GM21515 (cell line): ENCODE results near the gene MAB21L4.

Experiments
- ATAC-seq: cut with Tn5 transposase; IDR thresholded peaks from one replicate; pipeline ENCODE4 v1.9.1; 2021; ENCODE audit not compliant: unreplicated experiment

The MAB21L4 gene

GRCh38 chr2:240925568-240926515 lies 29.9 kb upstream of the MAB21L4 start:
- ATAC-seq: no peak

DNA sequence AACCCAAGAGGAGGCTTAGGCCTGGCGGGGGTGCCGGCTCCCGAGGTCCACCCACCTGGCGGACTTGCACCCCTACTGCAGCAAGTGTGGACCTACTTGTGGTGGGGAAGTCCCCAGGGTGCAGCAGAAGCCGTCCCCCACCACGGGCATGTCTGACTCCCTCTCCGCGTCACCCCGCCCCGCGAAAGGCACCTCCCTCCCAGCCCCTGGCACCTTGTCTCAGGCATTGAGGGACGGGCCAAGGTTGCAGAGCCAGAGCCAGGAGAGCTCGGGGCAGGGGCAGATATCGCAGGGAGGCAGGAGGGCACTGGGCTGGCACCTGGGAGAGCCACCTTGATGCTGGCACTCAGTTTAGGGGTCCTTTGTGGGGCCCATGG lies 29.2 kb upstream of the MAB21L4 start:
- ATAC-seq: no peak

DNA sequence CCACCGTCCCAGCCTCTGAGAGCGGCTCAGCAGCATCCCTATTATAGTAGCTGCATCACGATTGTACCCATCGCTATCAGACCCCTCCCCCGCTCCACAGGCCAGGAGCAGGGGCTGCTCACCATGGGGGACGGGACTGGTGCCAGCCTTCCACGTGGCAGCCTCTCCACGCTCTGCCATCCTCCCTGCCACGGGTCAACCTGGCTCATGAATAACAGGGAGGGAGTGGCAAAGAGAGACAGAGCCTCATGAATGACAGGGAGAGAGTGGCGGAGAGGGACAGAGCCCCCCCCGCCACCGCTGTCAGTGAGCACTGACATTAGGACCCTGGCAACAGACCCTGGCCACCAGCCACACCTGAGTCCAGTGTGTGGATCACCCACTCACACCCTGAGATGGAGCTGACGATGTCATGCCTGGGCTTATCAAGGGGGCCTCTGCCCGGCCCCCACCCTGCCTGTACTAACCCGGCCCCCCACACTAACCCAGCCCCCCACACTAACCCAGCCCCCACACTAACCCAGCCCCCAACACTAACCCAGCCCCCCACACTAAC lies 27.1 kb upstream of the MAB21L4 start:
- ATAC-seq: no peak

DNA sequence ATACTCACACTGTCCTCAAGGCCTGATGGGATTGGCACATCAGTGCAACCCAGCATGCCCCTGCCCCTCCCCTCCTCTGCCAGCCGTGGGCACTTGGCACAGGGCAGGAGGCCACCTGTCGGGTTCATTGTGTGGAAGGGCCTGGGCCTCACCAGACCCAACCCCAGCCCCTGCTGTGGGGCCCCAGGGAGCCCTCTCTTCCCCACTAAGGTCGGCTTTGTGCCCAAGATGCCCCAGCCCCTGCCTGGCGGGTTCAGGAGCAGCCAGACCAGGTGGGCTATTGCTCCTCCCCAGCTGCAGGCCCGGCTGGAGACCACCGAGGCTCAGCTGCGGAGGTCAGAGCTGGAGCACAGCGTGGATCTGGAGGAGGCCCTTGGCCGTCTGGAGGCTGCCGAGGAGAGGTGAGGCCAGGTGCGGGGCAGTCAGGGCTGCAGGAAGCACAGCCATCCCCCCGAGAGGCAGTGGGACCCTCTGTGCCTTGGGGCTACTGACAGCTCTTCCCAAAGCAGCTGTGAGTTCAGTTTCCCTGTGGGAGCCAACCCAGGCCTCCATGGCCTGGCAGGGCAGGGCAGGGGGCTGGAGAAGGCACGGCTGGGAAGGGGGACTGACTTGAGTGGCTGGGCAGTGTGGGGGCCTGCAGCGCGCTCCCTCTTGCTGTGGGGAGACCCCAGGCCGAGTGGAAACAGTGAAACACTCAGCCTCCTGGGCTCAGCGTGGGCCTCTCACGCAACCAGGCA lies 26.5 kb upstream of the MAB21L4 start:
- no peak for ATAC-seq

DNA sequence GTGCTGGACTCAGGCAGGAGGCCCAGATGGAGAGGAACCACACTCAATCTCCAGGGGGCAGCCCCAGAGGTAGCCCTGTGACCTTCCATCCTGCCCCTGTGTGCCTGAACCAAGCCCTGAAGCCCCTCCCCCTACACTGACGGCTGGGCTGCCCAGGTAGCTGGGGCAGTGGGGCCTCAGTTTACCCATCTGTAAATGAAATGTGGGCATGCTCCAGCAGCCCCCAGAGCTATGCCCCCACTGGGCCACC lies 26.0 kb upstream of the MAB21L4 start:
- ATAC-seq: no peak

DNA sequence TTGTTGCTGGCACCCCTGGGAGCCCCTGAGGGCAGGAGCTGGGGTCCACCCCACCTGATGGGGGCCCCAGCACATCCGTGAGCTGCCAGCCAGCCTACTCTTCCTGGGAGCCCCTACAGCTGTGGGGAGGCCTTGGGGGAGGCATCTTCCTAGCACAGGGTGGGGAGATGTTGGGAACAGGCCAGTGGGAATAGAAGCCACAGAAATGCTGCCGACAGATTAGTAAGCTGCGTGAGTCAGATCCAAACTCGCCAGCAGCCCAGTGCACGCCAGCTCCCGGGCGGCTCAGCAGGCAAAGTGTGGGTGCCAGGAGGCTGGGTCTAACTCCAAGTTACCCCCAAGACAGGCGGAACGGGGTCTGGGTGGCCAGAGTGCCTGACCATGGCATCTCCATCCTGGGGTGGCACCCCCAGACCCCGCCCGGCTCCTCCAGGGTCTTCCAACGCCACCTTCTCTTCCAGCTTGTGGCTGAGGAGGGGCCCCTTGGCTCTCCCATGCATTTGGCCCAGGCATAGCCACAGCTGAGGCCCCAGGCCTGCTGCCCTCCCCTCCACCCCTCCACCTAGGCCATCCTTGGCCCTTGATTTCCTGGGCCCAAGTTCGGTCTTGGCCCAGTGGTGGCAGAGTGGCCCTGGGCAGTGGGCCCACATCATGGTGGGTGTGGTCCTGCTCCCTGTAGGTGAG lies 25.5 kb upstream of the MAB21L4 start:
- ATAC-seq: no peak

GRCh38 chr2:240920783-240921231 lies 24.9 kb upstream of the MAB21L4 start:
- ATAC-seq: no peak

- ATAC-seq: no peak
These were observed 24.1 kb upstream of the MAB21L4 start for GRCh38 chr2:240919786-240920782.

DNA sequence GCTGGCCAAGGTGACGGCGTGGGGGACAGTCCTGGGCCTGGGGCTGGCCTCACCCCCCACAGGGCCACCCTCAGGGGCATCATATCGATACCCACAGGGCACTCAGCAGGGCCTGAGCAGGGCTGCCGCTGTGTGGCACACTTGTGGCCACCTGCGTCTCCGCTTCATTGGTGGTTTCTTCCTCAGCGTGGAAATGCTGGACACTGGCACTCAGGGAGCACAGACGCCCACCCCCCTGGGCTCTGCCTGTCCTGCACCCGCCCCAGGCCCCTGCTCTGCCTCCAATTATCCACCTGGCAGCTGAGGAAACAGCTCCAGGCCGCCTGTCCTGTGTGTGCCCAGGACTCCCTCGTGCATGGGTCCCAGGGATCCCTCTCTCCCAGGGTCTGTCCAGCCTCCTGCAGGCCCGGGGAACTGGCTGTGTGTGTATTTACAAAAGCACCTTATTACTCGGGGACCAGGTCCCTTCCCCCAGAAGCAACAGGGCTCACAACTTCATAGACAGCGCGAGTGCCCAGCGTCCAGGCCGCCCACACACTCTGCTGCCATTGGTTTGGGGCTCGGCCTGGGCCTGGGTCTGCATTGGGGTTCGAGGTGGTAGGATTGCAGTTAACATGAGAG lies 23.3 kb upstream of the MAB21L4 start:
- no peak for ATAC-seq

DNA sequence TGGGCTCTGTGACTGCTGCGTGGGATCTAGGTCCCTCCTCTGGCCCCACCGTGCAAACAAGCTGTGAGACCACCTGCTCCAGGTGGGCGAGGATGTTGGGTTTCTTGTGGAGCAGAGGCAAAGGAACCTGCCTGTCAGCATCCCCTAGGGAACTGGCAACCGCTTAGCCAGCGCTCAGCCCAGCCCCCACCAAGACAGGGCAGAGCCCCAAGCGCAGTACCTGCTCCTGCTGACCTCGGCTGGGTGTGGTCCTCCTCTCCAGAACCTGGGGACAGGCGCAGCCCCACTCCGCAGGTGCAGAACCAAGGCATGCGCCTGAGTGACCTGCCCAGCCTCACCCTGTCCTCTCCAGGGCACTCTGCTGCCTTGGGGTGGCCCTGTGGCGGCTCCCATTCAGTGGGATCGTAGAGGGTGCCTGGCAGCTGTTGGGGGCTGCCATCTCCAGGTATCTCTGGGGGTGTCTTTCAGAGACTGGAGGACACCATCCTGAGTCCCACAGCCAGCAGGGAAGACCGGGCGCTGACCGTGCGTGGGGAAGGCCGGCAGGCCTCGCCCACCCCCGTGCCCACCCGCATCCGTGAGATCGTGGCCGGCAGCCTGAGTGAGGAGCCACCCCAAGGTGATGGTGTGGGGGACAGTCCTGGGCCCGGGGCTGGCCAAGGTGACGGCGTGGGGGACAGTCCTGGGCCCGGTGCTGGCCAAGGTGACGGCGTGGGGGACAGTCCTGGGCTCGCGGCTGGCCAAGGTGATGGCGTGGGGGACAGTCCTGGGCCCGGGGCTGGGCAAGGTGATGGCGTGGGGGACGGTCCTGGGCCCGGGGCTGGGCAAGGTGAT lies 22.5 kb upstream of the MAB21L4 start:
- no peak for ATAC-seq

- ATAC-seq: no peak
These were observed 21.8 kb upstream of the MAB21L4 start for GRCh38 chr2:240917684-240918257.

DNA sequence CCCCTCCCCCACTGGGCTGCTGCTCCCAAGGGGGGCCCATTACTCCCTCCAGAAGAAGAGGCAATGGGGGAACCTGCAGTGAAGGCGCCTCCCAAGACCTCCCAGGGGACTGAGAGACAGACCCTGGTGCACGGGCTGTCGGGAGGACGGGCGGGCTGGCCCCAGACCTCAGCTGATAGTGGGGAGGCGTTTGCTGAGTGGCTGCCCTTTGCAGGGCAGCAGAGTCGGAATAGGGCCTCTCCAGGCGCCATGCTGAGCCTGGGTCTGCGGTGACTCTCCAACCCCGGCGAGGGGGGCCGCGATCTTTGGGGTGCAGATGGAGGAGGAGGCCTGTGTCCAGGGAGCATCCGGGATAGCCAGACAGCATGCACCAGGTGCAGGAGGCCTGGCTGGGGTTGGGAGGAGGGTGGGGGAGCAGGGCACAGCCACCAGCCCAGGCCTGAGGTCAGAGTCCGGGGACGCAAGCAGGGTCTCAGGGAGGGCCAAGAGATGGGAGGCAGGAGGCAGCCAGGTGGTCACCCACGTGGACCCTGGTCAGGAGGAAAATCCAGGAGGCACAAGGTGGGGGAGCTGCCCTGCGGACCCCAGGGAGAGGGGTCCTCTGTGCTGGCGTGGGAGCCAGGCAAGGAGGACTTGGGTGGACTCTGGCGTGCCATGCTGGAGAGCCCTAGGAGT lies 21.2 kb upstream of the MAB21L4 start:
- ATAC-seq: no peak

DNA sequence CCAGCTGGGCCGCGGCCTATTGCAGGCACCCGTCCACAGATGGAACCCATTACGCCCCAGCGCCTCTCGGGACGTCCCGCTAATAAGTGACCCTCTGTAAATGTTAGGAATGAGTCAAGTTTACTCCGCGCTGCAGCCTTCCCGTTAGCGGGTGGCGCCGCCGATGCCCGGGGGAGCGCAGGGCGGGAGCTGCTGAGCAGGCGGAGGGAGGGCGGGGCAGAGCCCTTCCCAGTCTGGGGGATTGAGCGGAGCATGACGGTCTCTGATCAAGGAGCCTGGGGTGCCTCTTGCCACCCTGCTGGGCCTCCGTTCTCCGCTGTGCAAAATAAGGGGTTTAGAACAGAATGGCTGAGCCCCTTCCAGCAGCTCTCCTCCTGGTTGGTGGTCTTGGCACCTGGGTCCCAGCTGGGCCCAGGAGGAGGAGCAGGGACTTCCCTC lies 20.6 kb upstream of the MAB21L4 start:
- no peak for ATAC-seq

DNA sequence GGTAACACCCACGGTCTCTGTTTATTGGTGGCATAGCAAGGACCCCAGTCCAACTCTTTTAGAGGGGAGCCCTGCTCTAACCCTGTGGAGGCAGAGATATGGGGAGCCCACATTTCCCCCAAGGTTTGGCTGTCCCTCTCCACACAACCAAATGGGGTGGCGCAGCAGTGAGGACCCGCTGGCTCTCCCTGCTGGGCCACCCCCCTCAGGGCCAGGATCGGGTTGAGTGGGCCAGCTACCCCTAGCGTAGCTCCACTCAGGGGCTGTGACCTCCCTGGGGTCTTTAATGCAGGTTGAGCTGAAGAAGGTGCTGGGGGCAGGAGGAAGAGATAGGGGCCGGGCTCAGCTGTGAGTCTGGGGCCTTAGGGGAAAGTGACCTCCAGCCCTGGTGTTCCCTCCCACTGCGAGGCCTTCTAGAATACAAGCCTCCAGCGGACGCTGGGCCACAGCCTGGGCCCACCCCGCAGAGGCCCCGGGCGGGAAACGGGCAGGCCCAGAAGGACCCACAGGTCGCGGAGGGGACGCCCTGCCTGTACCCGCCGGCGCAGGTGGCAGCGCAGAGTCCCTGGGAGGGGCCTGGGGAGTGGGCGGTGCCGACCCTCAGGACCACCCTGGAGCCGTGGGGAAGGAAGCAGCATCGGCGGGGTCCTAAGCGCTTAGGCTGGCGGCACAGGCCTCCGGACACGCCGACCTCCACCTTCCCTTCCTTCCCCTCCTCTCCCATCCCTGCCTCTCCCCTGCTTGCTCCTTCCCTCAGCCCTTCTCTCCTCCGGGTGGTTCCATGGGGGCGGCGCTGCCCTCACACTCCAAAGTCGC lies 19.8 kb upstream of the MAB21L4 start:
- ATAC-seq: no peak

GRCh38 chr2:240914645-240915525 lies 18.9 kb upstream of the MAB21L4 start:
- no peak for ATAC-seq
